GM18505 (cell line): Measurements from ENCODE around the gene KLHL29.
"Not testable (repeated sequence)": the region's sequence is repeated elsewhere in the genome, so short reads cannot be mapped to it uniquely, and the experiment has no call there.

ENCODE experiments used
- ATAC-seq: cut with Tn5 transposase; IDR thresholded peaks from one replicate; pipeline ENCODE4 v1.9.1; 2021; ENCODE audit not compliant: unreplicated experiment
- POLR2A ChIP-seq: IDR thresholded peaks from 4 replicates; pipeline ENCODE4 v1.6.1; 2011; ENCODE audit warnings: borderline replicate concordance; ENCODE audit not compliant: insufficient read depth, insufficient read length; ENCODE audit errors: extremely low read depth

Gene KLHL29

GRCh38 chr2:23384551-23385343 lies at the start of gene KLHL29:
TSS of gene KLHL29 (plus strand) at chr2:23385179. CDS start at chr2:23562197, 177,018 bp downstream.
- peak; percentile 52 for ATAC-seq

GRCh38 chr2:23335550-23335949 lies 49.4 kb upstream of the KLHL29 start:
- no peak for ATAC-seq
- TF ChIP-seq POLR2A: no peak

More at GRCh38 chr2:23384551-23385343, at the start of gene KLHL29:
- peak; percentile 88 for TF ChIP-seq POLR2A

GRCh38 chr2:23342075-23342474 lies 42.9 kb upstream of the KLHL29 start:
- no peak for ATAC-seq
- TF ChIP-seq POLR2A: no peak

GRCh38 chr2:23346029-23346428 lies 39.0 kb upstream of the KLHL29 start:
- ATAC-seq: no peak
- TF ChIP-seq POLR2A: no peak

- no peak for ATAC-seq
- no peak for TF ChIP-seq POLR2A
Measured at GRCh38 chr2:23346781-23347180, 38.2 kb upstream of the KLHL29 start.

- ATAC-seq: no peak
- no peak for TF ChIP-seq POLR2A
Measured at GRCh38 chr2:23347471-23348092, 37.4 kb upstream of the KLHL29 start.

GRCh38 chr2:23348093-23348481 lies 36.9 kb upstream of the KLHL29 start:
- not testable (repeated sequence) for ATAC-seq

- no peak for ATAC-seq
- no peak for TF ChIP-seq POLR2A
Measured at GRCh38 chr2:23349508-23349907, 35.5 kb upstream of the KLHL29 start.

- TF ChIP-seq POLR2A: no peak
- ATAC-seq: no peak
Measured at GRCh38 chr2:23350041-23350791, 34.8 kb upstream of the KLHL29 start.

- no peak for TF ChIP-seq POLR2A
- ATAC-seq: no peak
Measured at GRCh38 chr2:23350792-23351355, 34.1 kb upstream of the KLHL29 start.

GRCh38 chr2:23351388-23352141 lies 33.4 kb upstream of the KLHL29 start:
- peak; percentile 94 for ATAC-seq
- TF ChIP-seq POLR2A: no peak

GRCh38 chr2:23354554-23354953 lies 30.4 kb upstream of the KLHL29 start:
- ATAC-seq: no peak

GRCh38 chr2:23355001-23355400 lies 30.0 kb upstream of the KLHL29 start:
- no peak for ATAC-seq
- no peak for TF ChIP-seq POLR2A

More at GRCh38 chr2:23354554-23354953, 30.4 kb upstream of the KLHL29 start:
- TF ChIP-seq POLR2A: no peak

- no peak for ATAC-seq
- TF ChIP-seq POLR2A: no peak
Measured at GRCh38 chr2:23356711-23357110, 28.3 kb upstream of the KLHL29 start.
